Measurements from ENCODE around the gene ORAI3. TPM values are rescaled to one million over a fixed set of nuclear protein-coding genes. Genes with fewer than 3 reads are reported as not detected.

ORAI3 gene
- total RNA-seq, 1 donor from 2014 or later = 30.2 TPM

DNA sequence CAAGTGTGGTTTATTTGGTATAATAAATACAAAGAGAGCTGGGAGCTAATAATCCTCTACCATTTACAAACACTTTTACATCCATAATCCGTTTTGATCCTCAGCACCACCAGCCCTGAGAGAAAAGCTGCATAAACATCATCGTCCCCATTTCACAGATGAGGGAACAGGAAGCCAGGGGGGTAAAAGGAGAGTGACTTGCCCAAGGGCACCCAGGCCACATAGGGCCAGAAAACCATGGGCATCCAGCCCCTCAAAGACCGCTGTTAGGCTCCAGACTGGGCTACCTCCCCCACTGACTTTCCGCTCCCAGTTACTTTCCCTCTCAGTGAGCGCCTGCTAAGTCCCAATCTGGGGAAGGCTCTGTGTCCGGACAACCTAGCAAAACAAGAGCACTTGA is 54.9 kb downstream of the ORAI3 start:
- no peak overlapping the region for H3K4me3 ChIP-seq
- H3K4me1 ChIP-seq = no peaks in the 10 kb centered on the region
- H3K27me3 ChIP-seq (ENCODE audit: low read depth) = peaks cover 21% of the 10 kb centered on the region
- H3K36me3 ChIP-seq = no peaks in the 10 kb centered on the region
- no peak for DNase-seq
- TF ChIP-seq, protein P1, sequence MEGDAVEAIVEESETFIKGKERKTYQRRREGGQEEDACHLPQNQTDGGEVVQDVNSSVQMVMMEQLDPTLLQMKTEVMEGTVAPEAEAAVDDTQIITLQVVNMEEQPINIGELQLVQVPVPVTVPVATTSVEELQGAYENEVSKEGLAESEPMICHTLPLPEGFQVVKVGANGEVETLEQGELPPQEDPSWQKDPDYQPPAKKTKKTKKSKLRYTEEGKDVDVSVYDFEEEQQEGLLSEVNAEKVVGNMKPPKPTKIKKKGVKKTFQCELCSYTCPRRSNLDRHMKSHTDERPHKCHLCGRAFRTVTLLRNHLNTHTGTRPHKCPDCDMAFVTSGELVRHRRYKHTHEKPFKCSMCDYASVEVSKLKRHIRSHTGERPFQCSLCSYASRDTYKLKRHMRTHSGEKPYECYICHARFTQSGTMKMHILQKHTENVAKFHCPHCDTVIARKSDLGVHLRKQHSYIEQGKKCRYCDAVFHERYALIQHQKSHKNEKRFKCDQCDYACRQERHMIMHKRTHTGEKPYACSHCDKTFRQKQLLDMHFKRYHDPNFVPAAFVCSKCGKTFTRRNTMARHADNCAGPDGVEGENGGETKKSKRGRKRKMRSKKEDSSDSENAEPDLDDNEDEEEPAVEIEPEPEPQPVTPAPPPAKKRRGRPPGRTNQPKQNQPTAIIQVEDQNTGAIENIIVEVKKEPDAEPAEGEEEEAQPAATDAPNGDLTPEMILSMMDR (IDR thresholded peaks at IDR 0.05) = no peak
- no peak overlapping the region for H3K27ac ChIP-seq
- ATAC-seq = no peak
- intact Hi-C loops (cut with DNase I) = no loop called here
- H3K9me3 ChIP-seq = no peaks in the 10 kb centered on the region

Other genes with a start within 250 kb of the ORAI3 start
- gene SRCAP, start 249.9 kb upstream of the ORAI3 start, total RNA-seq = 73.8 TPM
- 25.5 TPM for gene PHKG2, start 200.6 kb upstream of the ORAI3 start, total RNA-seq
- 11.1 TPM for gene CFAP119, start 187.0 kb upstream of the ORAI3 start, total RNA-seq
- gene RNF40, start 186.7 kb upstream of the ORAI3 start, total RNA-seq = 95.9 TPM
- 11.9 TPM for gene ZNF629, start 161.9 kb upstream of the ORAI3 start, total RNA-seq
- gene BCL7C, start 55.0 kb upstream of the ORAI3 start, total RNA-seq = 23.3 TPM
- gene CTF1, start 52.5 kb upstream of the ORAI3 start, total RNA-seq = 10.3 TPM
- 14.5 TPM for gene FBXL19, start 25.5 kb upstream of the ORAI3 start, total RNA-seq
- gene SETD1A, start 8.7 kb downstream of the ORAI3 start, total RNA-seq = 15.0 TPM
- 23.6 TPM for gene HSD3B7, start 36.1 kb downstream of the ORAI3 start, total RNA-seq
- 0.32 TPM for gene STX1B, start 61.6 kb downstream of the ORAI3 start, total RNA-seq
- gene STX4, start 84.5 kb downstream of the ORAI3 start, total RNA-seq = 86.1 TPM
- gene ZNF668, start 125.2 kb downstream of the ORAI3 start, total RNA-seq = 8.2 TPM
- gene ZNF646, start 125.4 kb downstream of the ORAI3 start, total RNA-seq = 23.1 TPM
- 2.4 TPM for gene PRSS53, start 139.9 kb downstream of the ORAI3 start, total RNA-seq
- gene VKORC1, start 145.7 kb downstream of the ORAI3 start, total RNA-seq = 65.6 TPM
- 37.6 TPM for gene BCKDK, start 159.3 kb downstream of the ORAI3 start, total RNA-seq
- 79.1 TPM for gene KAT8, start 168.6 kb downstream of the ORAI3 start, total RNA-seq
- gene PRSS8, start 186.7 kb downstream of the ORAI3 start, total RNA-seq = 75.4 TPM
- gene PRSS36, start 201.0 kb downstream of the ORAI3 start, total RNA-seq = 6.6 TPM
- gene FUS, start 231.1 kb downstream of the ORAI3 start, total RNA-seq = 179 TPM

Data from lower lobe of right lung (tissue), 2 donors.